Panc1 (cell line): ENCODE measurements around the gene PCDH1. TPM values are rescaled to one million over a fixed set of nuclear protein-coding genes. Genes with fewer than 3 reads are reported as not detected.

ENCODE experiments used
- ATAC-seq: fragments of 200-7000 bp; cut with Tn5 transposase; 2 replicates; pipeline ENCODE4 v1.9.1; 2020; ENCODE audit warnings: mild to moderate bottlenecking, moderate library complexity
- BruUV-seq: library from RNA; stranded (reverse); fragments of 400-500 nt; replicated peaks from 2 replicates; lab custom pipeline; 2021; lab: Mats Ljungman, UMichigan
- CTCF ChIA-PET: fragments of 300-600 bp; sonication (Branson Sonifier 250); formaldehyde crosslinking; loops from one replicate; lab custom pipeline; 2022; ENCODE audit warnings: antibody characterized with exemption; lab: Charles Lee
- POLR2A ChIA-PET: fragments of 300-600 bp; sonication (Branson Sonifier 250); formaldehyde crosslinking; loops from one replicate; lab custom pipeline; 2022; ENCODE audit warnings: antibody characterized with exemption; lab: Charles Lee
- DNase-seq: peaks from one replicate; pipeline ENCODE4 v3.0.0-alpha.2; 2010; ENCODE audit warnings: low read depth, low spot score
- H3K27ac ChIP-seq: 2 replicates; pipeline ENCODE4 v1.5.1; 2011; ENCODE audit warnings: mild to moderate bottlenecking, low read length, inconsistent platforms
- H3K27me3 ChIP-seq: fragments of 200-500 bp; sonication (Bioruptor generic); 2 replicates; pipeline ENCODE4 v1.6.0; 2014; ENCODE audit warnings: low read length, inconsistent platforms; ENCODE audit not compliant: control insufficient read depth, insufficient read depth
- H3K36me3 ChIP-seq: fragments of 200-500 bp; sonication (Bioruptor generic); 2 replicates; pipeline ENCODE4 v1.5.1; 2014; ENCODE audit warnings: inconsistent platforms, mild to moderate bottlenecking, low read length, moderate library complexity; ENCODE audit not compliant: control insufficient read depth, insufficient read depth
- H3K4me1 ChIP-seq: 2 replicates; pipeline ENCODE4 v1.5.1; 2011; ENCODE audit warnings: inconsistent platforms, mild to moderate bottlenecking, low read length, moderate library complexity; ENCODE audit not compliant: control insufficient read depth, insufficient read depth
- H3K4me3 ChIP-seq, 2 experiments: 2 replicates each; pipeline ENCODE4 v1.5.1; 2011 to 2012; ENCODE audit warnings: low read depth in 2 of 2, low read length in 2 of 2, mild to moderate bottlenecking in 2 of 2, inconsistent platforms in 1 of 2, moderate library complexity in 1 of 2
- H3K9me3 ChIP-seq: fragments of 200-500 bp; sonication (Bioruptor generic); 2 replicates; pipeline ENCODE4 v1.5.1; 2014; ENCODE audit warnings: low read depth, mild to moderate bottlenecking, inconsistent platforms, low read length, moderate library complexity; ENCODE audit not compliant: control insufficient read depth, insufficient read depth
- POLR2AphosphoS5 ChIP-seq: IDR thresholded peaks from 2 replicates; pipeline ENCODE4 v1.6.1; 2012; ENCODE audit warnings: mild to moderate bottlenecking, low read depth, low read length, moderate library complexity
- SIN3A ChIP-seq: IDR thresholded peaks from 2 replicates; pipeline ENCODE4 v1.6.1; 2012; ENCODE audit warnings: low read depth, mild to moderate bottlenecking, low read length, moderate library complexity, borderline replicate concordance; ENCODE audit not compliant: insufficient read depth
- TCF7L2 ChIP-seq: IDR thresholded peaks from 2 replicates; pipeline ENCODE4 v1.6.1; 2011; ENCODE audit warnings: mild to moderate bottlenecking, low read depth, low read length, inconsistent platforms
- in situ Hi-C: cut with HindIII; loops from 2 replicates; pipeline ENCODE4 v1.10.0; 2016; ENCODE audit warnings: low sequenced_read_pairs, low pct_unique_long_range_greater_than_20kb
- intact Hi-C: fragments of 100-400 bp; cut with micrococcal nuclease; formaldehyde crosslinking; loops from one replicate; pipeline ENCODE4 v1.10.0; 2022; ENCODE audit not compliant: unreplicated experiment
- total RNA-seq: library from RNA; stranded (reverse); gene quantifications from one replicate; pipeline ENCODE4 v1.2.1, GENCODE V29; 2021; ENCODE audit not compliant: unreplicated experiment
- TF ChIP-seq, protein P1 (sequence below): fragments of 450-650 bp; IDR thresholded peaks from 2 replicates; pipeline ENCODE4 v1.5.1; 2017; ENCODE audit warnings: mild to moderate bottlenecking
- TF ChIP-seq, protein P2 (sequence below), 2 experiments: IDR thresholded peaks; 2 replicates each; pipeline ENCODE4 v1.6.1; 2011 to 2012; ENCODE audit warnings: low read depth in 2 of 2, control low read depth in 1 of 2, low read length in 1 of 2, mild to moderate bottlenecking in 1 of 2, moderate library complexity in 1 of 2; ENCODE audit not compliant: insufficient read depth in 1 of 2

The PCDH1 gene
- total RNA-seq, 1 experiment from 2014 or later = 9.0 TPM

DNA sequence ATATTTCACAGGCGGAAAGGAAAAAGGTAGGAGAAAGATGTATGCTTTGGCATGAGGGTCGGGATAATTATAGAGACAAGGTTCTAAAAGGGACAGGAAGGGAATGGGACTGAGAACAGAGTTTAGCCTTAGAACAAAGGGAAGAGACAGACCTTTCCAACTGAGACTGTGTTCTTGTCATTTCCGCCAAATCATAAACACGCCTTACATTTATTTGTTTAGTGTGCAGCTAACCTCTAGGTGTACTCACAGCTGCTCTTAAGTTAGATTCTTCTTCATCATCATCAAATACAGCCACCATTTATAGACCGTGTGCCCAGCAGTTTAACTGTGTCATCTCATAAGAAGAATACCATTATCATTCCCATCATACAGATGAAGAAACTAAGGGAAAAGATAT is 39.5 kb upstream of the PCDH1 start:
- intact Hi-C loops = no loop called here
- H3K4me3 ChIP-seq = no peak overlapping the region
- no peaks in the 10 kb centered on the region for H3K9me3 ChIP-seq
- no peak for DNase-seq
- BruUV-seq = no TSS peak
- no peak for ATAC-seq
- no peak overlapping the region for H3K27ac ChIP-seq
- POLR2A ChIA-PET = no interaction called here
- H3K4me1 ChIP-seq = peaks cover 6% of the 10 kb centered on the region; the same call in 1 of the 2 replicates
- no peaks in the 10 kb centered on the region for H3K27me3 ChIP-seq
- H3K36me3 ChIP-seq = no peaks in the 10 kb centered on the region
- CTCF ChIA-PET = interaction anchor here (0.6 kb wide), 1 partner anchor 28 kb away, joined by 6 read pairs; no protein-coding TSS in a partner anchor
- in situ Hi-C loops = no loop called here
- TF ChIP-seq POLR2AphosphoS5 = no peak
- no peak for TF ChIP-seq SIN3A
- no peak for TF ChIP-seq TCF7L2
- TF ChIP-seq, protein P1, sequence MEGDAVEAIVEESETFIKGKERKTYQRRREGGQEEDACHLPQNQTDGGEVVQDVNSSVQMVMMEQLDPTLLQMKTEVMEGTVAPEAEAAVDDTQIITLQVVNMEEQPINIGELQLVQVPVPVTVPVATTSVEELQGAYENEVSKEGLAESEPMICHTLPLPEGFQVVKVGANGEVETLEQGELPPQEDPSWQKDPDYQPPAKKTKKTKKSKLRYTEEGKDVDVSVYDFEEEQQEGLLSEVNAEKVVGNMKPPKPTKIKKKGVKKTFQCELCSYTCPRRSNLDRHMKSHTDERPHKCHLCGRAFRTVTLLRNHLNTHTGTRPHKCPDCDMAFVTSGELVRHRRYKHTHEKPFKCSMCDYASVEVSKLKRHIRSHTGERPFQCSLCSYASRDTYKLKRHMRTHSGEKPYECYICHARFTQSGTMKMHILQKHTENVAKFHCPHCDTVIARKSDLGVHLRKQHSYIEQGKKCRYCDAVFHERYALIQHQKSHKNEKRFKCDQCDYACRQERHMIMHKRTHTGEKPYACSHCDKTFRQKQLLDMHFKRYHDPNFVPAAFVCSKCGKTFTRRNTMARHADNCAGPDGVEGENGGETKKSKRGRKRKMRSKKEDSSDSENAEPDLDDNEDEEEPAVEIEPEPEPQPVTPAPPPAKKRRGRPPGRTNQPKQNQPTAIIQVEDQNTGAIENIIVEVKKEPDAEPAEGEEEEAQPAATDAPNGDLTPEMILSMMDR = no peak
- TF ChIP-seq, protein P2, sequence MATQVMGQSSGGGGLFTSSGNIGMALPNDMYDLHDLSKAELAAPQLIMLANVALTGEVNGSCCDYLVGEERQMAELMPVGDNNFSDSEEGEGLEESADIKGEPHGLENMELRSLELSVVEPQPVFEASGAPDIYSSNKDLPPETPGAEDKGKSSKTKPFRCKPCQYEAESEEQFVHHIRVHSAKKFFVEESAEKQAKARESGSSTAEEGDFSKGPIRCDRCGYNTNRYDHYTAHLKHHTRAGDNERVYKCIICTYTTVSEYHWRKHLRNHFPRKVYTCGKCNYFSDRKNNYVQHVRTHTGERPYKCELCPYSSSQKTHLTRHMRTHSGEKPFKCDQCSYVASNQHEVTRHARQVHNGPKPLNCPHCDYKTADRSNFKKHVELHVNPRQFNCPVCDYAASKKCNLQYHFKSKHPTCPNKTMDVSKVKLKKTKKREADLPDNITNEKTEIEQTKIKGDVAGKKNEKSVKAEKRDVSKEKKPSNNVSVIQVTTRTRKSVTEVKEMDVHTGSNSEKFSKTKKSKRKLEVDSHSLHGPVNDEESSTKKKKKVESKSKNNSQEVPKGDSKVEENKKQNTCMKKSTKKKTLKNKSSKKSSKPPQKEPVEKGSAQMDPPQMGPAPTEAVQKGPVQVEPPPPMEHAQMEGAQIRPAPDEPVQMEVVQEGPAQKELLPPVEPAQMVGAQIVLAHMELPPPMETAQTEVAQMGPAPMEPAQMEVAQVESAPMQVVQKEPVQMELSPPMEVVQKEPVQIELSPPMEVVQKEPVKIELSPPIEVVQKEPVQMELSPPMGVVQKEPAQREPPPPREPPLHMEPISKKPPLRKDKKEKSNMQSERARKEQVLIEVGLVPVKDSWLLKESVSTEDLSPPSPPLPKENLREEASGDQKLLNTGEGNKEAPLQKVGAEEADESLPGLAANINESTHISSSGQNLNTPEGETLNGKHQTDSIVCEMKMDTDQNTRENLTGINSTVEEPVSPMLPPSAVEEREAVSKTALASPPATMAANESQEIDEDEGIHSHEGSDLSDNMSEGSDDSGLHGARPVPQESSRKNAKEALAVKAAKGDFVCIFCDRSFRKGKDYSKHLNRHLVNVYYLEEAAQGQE (IDR thresholded peaks at IDR 0.05; ENCODE audit: insufficient read depth in 1 of 2, low read depth in 2 of 2, low read length in 1 of 2) = no peak

DNA sequence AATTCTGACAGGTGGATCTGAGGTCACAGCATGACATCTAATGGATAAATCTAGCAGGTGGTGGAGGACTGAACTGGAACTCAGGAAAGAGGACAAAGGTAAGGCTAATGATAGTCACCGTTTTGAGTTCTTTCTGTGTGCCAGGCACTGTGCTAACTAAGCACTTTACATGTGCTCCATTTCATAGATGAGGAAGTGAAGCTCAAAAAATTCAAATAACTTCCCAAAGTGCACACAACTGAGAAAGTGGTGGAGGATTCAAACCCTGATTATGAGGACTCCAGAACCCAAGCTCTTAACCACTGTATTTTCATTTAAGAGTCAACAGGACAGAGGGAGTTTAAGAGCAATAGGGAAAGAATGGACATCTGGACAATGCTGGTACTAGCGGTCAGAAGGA is 38.3 kb upstream of the PCDH1 start:
- Histone ChIP-seq H3K36me3 (no peaks in the 10 kb centered on the region), H3K4me3 (no peak overlapping the region), H3K9me3 (no peaks in the 10 kb centered on the region), H3K27me3 (no peaks in the 10 kb centered on the region), H3K4me1 (0 out of 2 replicates have a peak, but pooled peaks cover 3% of the 10 kb centered on the region), H3K27ac (no peak overlapping the region)
- TF ChIP-seq, protein P2 (IDR thresholded peaks at IDR 0.05; ENCODE audit: insufficient read depth in 1 of 2, low read depth in 2 of 2, low read length in 1 of 2) = no peak
- TF ChIP-seq POLR2AphosphoS5 = no peak
- TF ChIP-seq SIN3A = no peak
- no peak for TF ChIP-seq TCF7L2
- TF ChIP-seq, protein P1 = no peak
- no TSS peak for BruUV-seq
- CTCF ChIA-PET = no interaction called here
- POLR2A ChIA-PET = no interaction called here
- in situ Hi-C loops (no loop called here), intact Hi-C loops (no loop called here)
- ATAC-seq (no peak), DNase-seq (no peak)
